Activated CD8-positive, alpha-beta T cell treated with anti-CD3 and anti-CD28 coated beads for 36 hours (primary cell): ENCODE results near the gene FRZB. TPM values are rescaled to one million over a fixed set of nuclear protein-coding genes. Genes with fewer than 3 reads are reported as not detected.

ENCODE experiments used
- ATAC-seq: fragments of 200-7000 bp; cut with Tn5 transposase; one replicate; pipeline ENCODE4 v1.10.0; 2021; ENCODE audit warnings: mild to moderate bottlenecking, moderate library complexity
- CTCF ChIA-PET: fragments of 350-600 bp; sonication (Branson Sonifier 250); formaldehyde crosslinking; loops from one replicate; lab custom pipeline; 2021; ENCODE audit warnings: antibody characterized with exemption; lab: Charles Lee
- POLR2A ChIA-PET: fragments of 350-600 bp; sonication (Branson Sonifier 250); formaldehyde crosslinking; loops from one replicate; lab custom pipeline; 2021; ENCODE audit warnings: antibody characterized with exemption; lab: Charles Lee
- DNase-seq: peaks from one replicate; pipeline ENCODE4 v3.0.0-alpha.2; 2020
- H3K27ac Mint-ChIP-seq: one replicate; pipeline ENCODE4 v1.8.0; 2021; ENCODE audit warnings: mild to moderate bottlenecking, mixed read lengths
- H3K27me3 Mint-ChIP-seq: one replicate; pipeline ENCODE4 v1.8.0; 2021; ENCODE audit warnings: mixed read lengths
- H3K36me3 Mint-ChIP-seq: one replicate; pipeline ENCODE4 v1.8.0; 2021; ENCODE audit warnings: low read depth, mixed read lengths
- H3K4me1 Mint-ChIP-seq: one replicate; pipeline ENCODE4 v1.8.0; 2021; ENCODE audit warnings: low read depth, mixed read lengths
- H3K4me3 Mint-ChIP-seq: one replicate; pipeline ENCODE4 v1.8.0; 2021; ENCODE audit warnings: mild to moderate bottlenecking, moderate library complexity, mixed read lengths
- H3K9me3 Mint-ChIP-seq: one replicate; pipeline ENCODE4 v1.8.0; 2021; ENCODE audit warnings: mixed read lengths
- intact Hi-C: fragments of 100-400 bp; cut with micrococcal nuclease; formaldehyde crosslinking; loops from one replicate; pipeline ENCODE4 v1.10.0; 2022
- total RNA-seq, 2 experiments: library from RNA; stranded (reverse); gene quantifications; one replicate each; pipeline ENCODE4 v1.2.3, GENCODE V29; 2021
- TF ChIP-seq, protein P1 (sequence below): fragments of 200-600 bp; IDR thresholded peaks from one replicate; pipeline ENCODE4 v1.8.0; 2022; ENCODE audit warnings: antibody characterized with exemption, mild to moderate bottlenecking

Gene FRZB
- total RNA-seq, 2 experiments from 2014 or later = not detected

DNA sequence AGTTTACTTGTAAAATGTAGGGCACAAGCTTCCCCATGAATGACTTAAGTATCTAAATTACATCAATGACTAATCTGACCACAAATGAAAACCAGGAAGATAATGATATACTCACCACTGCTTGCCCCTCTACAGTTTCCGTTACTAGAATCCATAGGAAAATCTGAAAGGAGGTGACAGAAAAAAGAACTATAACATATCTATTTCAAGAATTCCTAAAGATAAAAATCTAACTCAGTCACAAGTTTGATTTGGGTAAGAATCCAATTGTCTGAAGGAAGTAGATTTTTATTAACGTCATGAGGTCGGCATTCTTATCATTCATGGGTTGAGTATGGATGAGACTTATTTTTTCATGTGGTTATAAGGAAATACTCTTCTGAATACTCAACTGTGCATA is 7.8 kb downstream of the FRZB start:
- CTCF ChIA-PET = no interaction called here
- H3K4me1 Mint-ChIP-seq = no peaks in the 10 kb centered on the region
- DNase-seq (no peak), ATAC-seq (no peak)
- POLR2A ChIA-PET = no interaction called here
- TF ChIP-seq, protein P1, sequence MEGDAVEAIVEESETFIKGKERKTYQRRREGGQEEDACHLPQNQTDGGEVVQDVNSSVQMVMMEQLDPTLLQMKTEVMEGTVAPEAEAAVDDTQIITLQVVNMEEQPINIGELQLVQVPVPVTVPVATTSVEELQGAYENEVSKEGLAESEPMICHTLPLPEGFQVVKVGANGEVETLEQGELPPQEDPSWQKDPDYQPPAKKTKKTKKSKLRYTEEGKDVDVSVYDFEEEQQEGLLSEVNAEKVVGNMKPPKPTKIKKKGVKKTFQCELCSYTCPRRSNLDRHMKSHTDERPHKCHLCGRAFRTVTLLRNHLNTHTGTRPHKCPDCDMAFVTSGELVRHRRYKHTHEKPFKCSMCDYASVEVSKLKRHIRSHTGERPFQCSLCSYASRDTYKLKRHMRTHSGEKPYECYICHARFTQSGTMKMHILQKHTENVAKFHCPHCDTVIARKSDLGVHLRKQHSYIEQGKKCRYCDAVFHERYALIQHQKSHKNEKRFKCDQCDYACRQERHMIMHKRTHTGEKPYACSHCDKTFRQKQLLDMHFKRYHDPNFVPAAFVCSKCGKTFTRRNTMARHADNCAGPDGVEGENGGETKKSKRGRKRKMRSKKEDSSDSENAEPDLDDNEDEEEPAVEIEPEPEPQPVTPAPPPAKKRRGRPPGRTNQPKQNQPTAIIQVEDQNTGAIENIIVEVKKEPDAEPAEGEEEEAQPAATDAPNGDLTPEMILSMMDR = no peak
- no peaks in the 10 kb centered on the region for H3K36me3 Mint-ChIP-seq
- H3K4me3 Mint-ChIP-seq = no peak overlapping the region
- H3K9me3 Mint-ChIP-seq = peaks cover 1% of the 10 kb centered on the region
- intact Hi-C loops = no loop called here
- H3K27ac Mint-ChIP-seq = no peak overlapping the region
- H3K27me3 Mint-ChIP-seq = peaks cover 19% of the 10 kb centered on the region

- Mint-ChIP-seq H3K4me3 (no peak overlapping the region), H3K4me1 (no peaks in the 10 kb centered on the region), H3K27ac (no peak overlapping the region), H3K27me3 (peaks cover 16% of the 10 kb centered on the region), H3K36me3 (no peaks in the 10 kb centered on the region), H3K9me3 (peaks cover 1% of the 10 kb centered on the region)
- DNase-seq (no peak), ATAC-seq (no peak)
- TF ChIP-seq, protein P1 = no peak
- intact Hi-C loops = no loop called here
- CTCF ChIA-PET = no interaction called here
- POLR2A ChIA-PET = no interaction called here
These were observed 11.1 kb downstream of the FRZB start for GRCh38 chr2:182855376-182855775.

DNA sequence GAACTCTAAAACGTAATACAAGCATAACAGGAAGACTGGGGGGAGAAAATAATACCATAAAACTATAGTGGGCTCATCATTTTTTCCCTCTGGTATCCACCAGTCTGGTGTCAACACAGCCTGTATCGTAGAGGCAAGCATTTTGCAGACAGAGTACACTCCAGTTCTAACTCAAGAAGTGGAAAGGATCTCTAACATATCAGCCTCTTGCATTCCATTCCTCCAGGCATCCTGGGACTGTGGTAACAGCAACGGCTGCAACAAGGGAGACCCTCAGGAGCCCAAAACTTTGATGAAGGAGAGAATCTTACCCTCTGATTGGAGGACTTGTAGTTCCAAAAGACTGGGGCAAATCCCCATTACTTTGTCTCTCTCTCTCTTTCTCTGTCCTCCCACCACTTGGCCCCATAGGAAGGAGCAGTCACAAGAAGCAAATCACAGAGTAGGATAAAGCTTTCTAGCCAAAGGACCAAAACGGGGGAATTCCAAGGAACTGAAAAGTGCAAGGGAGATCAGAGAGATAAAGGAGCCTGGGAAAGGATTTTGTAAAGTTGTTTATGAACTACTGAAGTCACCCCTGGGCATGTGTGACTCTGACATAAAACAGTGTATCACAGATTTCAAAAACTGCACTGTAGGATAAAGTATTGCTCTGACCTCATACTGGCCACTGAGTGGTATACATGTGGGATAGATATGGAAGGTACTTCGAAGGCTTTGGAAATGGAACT is 11.9 kb downstream of the FRZB start:
- Mint-ChIP-seq H3K27ac (no peak overlapping the region), H3K36me3 (no peaks in the 10 kb centered on the region), H3K4me1 (no peaks in the 10 kb centered on the region), H3K9me3 (peaks cover 1% of the 10 kb centered on the region), H3K4me3 (no peak overlapping the region), H3K27me3 (peaks cover 14% of the 10 kb centered on the region)
- intact Hi-C loops = no loop called here
- POLR2A ChIA-PET = no interaction called here
- TF ChIP-seq, protein P1 = no peak
- ATAC-seq (no peak), DNase-seq (no peak)
- CTCF ChIA-PET = no interaction called here

DNA sequence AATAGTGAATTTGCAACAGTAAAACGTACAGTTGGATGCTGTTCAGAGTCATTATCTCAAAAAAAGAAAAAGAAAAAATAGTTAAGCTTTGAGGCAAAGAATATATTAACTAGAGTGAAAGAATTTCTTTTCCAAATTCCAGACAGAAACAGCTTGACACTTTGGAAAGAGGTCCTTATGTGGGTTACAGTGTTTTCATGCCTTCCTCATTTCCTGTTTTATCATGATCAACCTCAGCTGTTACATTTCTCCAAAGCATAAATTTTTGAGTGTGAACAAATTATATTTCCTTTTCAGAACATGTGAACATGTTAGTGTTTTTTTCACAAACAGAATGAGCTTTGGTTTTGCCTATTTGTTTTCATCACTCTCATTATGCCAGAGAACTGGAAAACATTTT is 13.6 kb downstream of the FRZB start:
- peaks cover 12% of the 10 kb centered on the region for H3K27me3 Mint-ChIP-seq
- CTCF ChIA-PET = no interaction called here

DNA sequence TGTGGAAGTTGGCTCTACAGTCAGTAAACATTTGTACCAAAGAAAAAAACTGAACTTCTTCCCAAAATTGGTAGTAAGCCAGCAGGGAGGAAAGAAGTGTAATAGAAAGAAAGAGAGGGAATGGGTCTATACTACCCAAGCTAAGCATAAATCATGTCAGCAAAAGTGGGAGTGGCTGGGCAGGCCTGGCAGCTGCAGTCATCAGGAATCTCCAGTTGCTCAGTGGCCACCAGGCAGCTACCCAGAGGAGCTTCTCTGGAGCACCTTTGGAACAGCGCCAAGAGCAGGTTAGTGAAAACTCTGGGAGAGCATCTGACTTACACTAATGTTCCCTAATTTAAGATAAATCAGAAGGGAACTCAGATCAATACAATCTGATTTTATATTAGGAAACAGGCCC is 14.3 kb downstream of the FRZB start:
- ChIA-PET CTCF (interaction anchor here (0.7 kb wide), 1 partner anchor 47 kb away, joined by 3 read pairs; no protein-coding TSS in a partner anchor), POLR2A (no interaction called here)
- intact Hi-C loops = no loop called here
- H3K27ac Mint-ChIP-seq = no peak overlapping the region
- H3K4me1 Mint-ChIP-seq = no peaks in the 10 kb centered on the region
- H3K9me3 Mint-ChIP-seq = no peaks in the 10 kb centered on the region
- no peaks in the 10 kb centered on the region for H3K36me3 Mint-ChIP-seq
- ATAC-seq (no peak), DNase-seq (no peak)
- H3K4me3 Mint-ChIP-seq = no peak overlapping the region
- TF ChIP-seq, protein P1 = no peak
- peaks cover 14% of the 10 kb centered on the region for H3K27me3 Mint-ChIP-seq

More for the DNA sequence above, 13.6 kb downstream of the FRZB start:
- ATAC-seq = no peak
- no peak for DNase-seq
- Mint-ChIP-seq H3K4me3 (no peak overlapping the region), H3K4me1 (no peaks in the 10 kb centered on the region), H3K27ac (no peak overlapping the region), H3K36me3 (no peaks in the 10 kb centered on the region), H3K9me3 (peaks cover 1% of the 10 kb centered on the region)
- intact Hi-C loops = no loop called here
- POLR2A ChIA-PET = no interaction called here
- TF ChIP-seq, protein P1 = no peak
